Transverse colon (tissue), 4 donors: ENCODE measurements around the gene JDP2. TPM values are rescaled to one million over a fixed set of nuclear protein-coding genes. Genes with fewer than 3 reads are reported as not detected.

ENCODE experiments used
- DNase-seq: peaks from one replicate; pipeline ENCODE4 v3.0.0-alpha.2; 2019
- H3K27ac ChIP-seq, 4 donors: fragments of 200-600 bp; sonication (generic); 2 replicates each; pipeline ENCODE4 v1.5.1; 2016 to 2018; ENCODE audit warnings: inconsistent platforms in 4 of 4
- H3K27me3 ChIP-seq: fragments of 200-600 bp; sonication (generic); 2 replicates; pipeline ENCODE4 v1.5.1; 2017; ENCODE audit warnings: inconsistent platforms
- H3K36me3 ChIP-seq, 4 donors: fragments of 200-600 bp; sonication (generic); 2 replicates each; pipeline ENCODE4 v1.5.1; 2017 to 2019; ENCODE audit warnings: inconsistent platforms in 4 of 4
- H3K4me1 ChIP-seq, 4 donors: fragments of 200-600 bp; sonication (generic); 2 replicates each; pipeline ENCODE4 v1.5.1; 2017 to 2020; ENCODE audit warnings: inconsistent platforms in 4 of 4
- H3K4me3 ChIP-seq, 4 donors: fragments of 200-600 bp; sonication (generic); 1 replicate in 1 of 4; 2 replicates in 3 of 4; pipeline versions ENCODE4 v1.5.1 to v1.6.1; 2017 to 2019; ENCODE audit warnings: inconsistent platforms in 4 of 4
- H3K9me3 ChIP-seq, 2 donors: fragments of 200-600 bp; sonication (generic); 2 replicates each; pipeline ENCODE4 v1.5.1; 2017 to 2019; ENCODE audit warnings: inconsistent platforms in 2 of 2
- EP300 ChIP-seq: sonication (generic); formaldehyde crosslinking; IDR thresholded peaks from one replicate; pipeline ENCODE4 v1.6.1; 2017; ENCODE audit warnings: antibody characterized with exemption, low read depth
- POLR2A ChIP-seq: fragments of 450-650 bp; IDR thresholded peaks from one replicate; pipeline ENCODE4 v1.6.1; 2016; ENCODE audit warnings: antibody characterized with exemption, mild to moderate bottlenecking, moderate library complexity
- POLR2AphosphoS5 ChIP-seq, 3 donors: sonication (generic); formaldehyde crosslinking; IDR thresholded peaks; one replicate each; pipeline ENCODE4 v1.6.1; 2016; ENCODE audit warnings: antibody characterized with exemption in 3 of 3
- WGBS, 2 donors: methylation state at CpG; one replicate each; pipeline ENCODE4 v1.1.5; 2018; ENCODE audit warnings: low coverage in 1 of 2; 5-methylcytosine and 5-hydroxymethylcytosine counted together
- in situ Hi-C, 4 donors: fragments of 200-750 bp; cut with MboI; loops; one replicate each; pipeline versions ENCODE4 v1.15.0 to v1.15.1; 2017; ENCODE audit warnings: low sequenced_read_pairs in 3 of 4, low pct_ligation_motif_present in 1 of 4, low pct_unique_long_range_greater_than_20kb in 1 of 4
- intact Hi-C: fragments of 100-400 bp; cut with DNase I; formaldehyde crosslinking; loops from one replicate; pipeline ENCODE4 v1.15.1; 2023; ENCODE audit warnings: low total_unique reads
- total RNA-seq, 4 donors: library from RNA; depleted of rRNA; stranded (reverse); fragments of >200 nt; gene quantifications; one replicate each; pipeline ENCODE4 v1.1.0, GENCODE V29; 2016
- TF ChIP-seq, protein P1 (sequence below), 5 experiments: fragments of 200-600 bp in 3 of 5; fragments of 450-650 bp in 2 of 5; sonication (generic) in 3 of 5; IDR thresholded peaks; 1 replicate in 2 of 5; 2 replicates in 3 of 5; pipeline ENCODE4 v1.5.1; 2016 to 2017; ENCODE audit warnings: antibody characterized with exemption in 5 of 5, inconsistent platforms in 3 of 5, mild to moderate bottlenecking in 2 of 5, moderate library complexity in 1 of 5

The JDP2 gene
- total RNA-seq, 4 donors from 2014 or later: 49.2 to 108 (median 57.8) TPM

- no peak for DNase-seq
- WGBS, 2 donors: 55% methylated on average over 4 of the region's 4 CpGs; no CpG with 5 or more reads in 1 of the 2 donors
Observed at GRCh38 chr14:75518625-75519024, 90.8 kb downstream of the JDP2 start.

DNA sequence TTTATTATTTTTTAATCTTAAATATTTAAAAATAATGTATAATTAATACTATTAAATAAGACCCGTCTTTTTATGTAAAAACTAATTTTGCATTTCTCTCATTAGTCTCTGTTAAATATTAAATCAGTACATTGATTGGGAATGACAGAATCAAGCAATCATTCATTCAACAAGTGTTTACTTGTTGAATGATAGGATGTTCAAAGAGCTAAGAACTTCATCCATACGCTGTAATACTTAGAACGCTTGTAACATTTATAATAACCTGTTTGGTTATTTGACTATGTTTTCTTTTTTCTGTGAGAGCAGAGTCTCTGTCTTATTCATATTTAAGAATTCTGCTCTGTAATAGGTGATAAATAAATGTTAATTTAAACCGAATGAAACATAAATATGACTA lies 91.6 kb downstream of the JDP2 start:
- in situ Hi-C loops: no loop called here
- no peak for DNase-seq
- intact Hi-C loops: no loop called here
- peaks cover 6% of the 10 kb centered on the region for H3K27me3 ChIP-seq
- no peaks in the 10 kb centered on the region for H3K9me3 ChIP-seq
- H3K4me1 ChIP-seq: peaks cover 0 to 24% (median 3%) of the 10 kb centered on the region in 4 donors
- no peaks in the 10 kb centered on the region for H3K36me3 ChIP-seq
- TF ChIP-seq, protein P1, sequence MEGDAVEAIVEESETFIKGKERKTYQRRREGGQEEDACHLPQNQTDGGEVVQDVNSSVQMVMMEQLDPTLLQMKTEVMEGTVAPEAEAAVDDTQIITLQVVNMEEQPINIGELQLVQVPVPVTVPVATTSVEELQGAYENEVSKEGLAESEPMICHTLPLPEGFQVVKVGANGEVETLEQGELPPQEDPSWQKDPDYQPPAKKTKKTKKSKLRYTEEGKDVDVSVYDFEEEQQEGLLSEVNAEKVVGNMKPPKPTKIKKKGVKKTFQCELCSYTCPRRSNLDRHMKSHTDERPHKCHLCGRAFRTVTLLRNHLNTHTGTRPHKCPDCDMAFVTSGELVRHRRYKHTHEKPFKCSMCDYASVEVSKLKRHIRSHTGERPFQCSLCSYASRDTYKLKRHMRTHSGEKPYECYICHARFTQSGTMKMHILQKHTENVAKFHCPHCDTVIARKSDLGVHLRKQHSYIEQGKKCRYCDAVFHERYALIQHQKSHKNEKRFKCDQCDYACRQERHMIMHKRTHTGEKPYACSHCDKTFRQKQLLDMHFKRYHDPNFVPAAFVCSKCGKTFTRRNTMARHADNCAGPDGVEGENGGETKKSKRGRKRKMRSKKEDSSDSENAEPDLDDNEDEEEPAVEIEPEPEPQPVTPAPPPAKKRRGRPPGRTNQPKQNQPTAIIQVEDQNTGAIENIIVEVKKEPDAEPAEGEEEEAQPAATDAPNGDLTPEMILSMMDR (IDR thresholded peaks at IDR 0.05): no peak
- TF ChIP-seq POLR2AphosphoS5 (IDR thresholded peaks at IDR 0.05) (no peak), EP300 (no peak), POLR2A (no peak)
- no peak overlapping the region for H3K27ac ChIP-seq
- H3K4me3 ChIP-seq: no peak overlapping the region
- WGBS, 2 donors: 89 to 90% methylated on average over 4 of the region's 4 CpGs

More at GRCh38 chr14:75518625-75519024, 90.8 kb downstream of the JDP2 start:
- in situ Hi-C loops: no loop called here
- peaks cover 0 to 24% (median 4%) of the 10 kb centered on the region in 4 donors for H3K4me1 ChIP-seq
- intact Hi-C loops: no loop called here
- peaks cover 6% of the 10 kb centered on the region for H3K27me3 ChIP-seq
- no peaks in the 10 kb centered on the region for H3K9me3 ChIP-seq
- TF ChIP-seq POLR2AphosphoS5 (IDR thresholded peaks at IDR 0.05): no peak
- TF ChIP-seq, protein P1 (IDR thresholded peaks at IDR 0.05): peak in 3 of 5 experiments; percentile 11 to 32 (median 25)
- no peak overlapping the region for H3K27ac ChIP-seq
- no peaks in the 10 kb centered on the region for H3K36me3 ChIP-seq
- no peak overlapping the region for H3K4me3 ChIP-seq

DNA sequence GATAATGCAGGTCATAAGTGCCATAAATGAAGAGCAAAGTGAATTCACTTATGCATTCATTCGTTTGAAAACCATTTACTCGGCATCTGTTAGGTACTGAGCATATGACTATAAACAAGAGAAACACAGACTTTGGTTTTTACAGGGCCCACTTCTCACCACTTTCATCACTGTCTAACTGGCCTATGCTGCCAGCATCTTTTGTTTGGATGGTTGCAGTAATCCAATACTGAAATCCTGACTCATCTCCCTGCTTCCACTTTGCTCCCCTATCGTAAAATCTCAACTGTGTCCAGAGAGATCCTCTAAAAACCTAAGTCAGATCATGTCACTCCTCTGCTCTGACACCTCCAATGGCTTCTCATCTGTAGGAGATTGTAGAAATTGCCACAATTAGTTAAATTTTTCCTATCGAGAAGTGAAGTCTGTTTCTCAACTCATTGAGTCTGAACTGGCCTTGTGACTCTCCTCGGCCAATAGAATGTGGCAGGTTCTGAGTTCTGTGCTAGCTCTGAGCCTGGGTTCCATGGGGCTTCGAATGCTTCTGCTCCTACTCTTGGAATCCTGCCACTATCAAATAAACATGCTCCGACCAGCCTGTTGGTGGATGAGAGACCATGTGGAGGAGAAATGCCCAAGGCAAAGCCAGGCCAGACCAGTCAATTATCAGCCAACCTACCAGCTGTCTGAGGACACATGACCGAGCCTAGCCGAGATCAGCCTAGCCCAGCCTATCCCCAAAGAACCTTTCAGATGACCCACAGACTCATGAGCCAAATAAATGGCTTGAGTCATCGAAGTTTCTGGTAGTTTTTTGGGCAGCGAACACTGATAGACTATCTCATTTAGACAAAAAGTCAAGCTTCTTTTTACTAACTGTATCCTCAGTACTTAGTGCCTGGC lies 92.3 kb downstream of the JDP2 start:
- in situ Hi-C loops: no loop called here
- Histone ChIP-seq H3K36me3 (no peaks in the 10 kb centered on the region), H3K9me3 (no peaks in the 10 kb centered on the region), H3K4me1 (peaks cover 0 to 19% (median 1%) of the 10 kb centered on the region in 4 donors), H3K27me3 (peaks cover 6% of the 10 kb centered on the region), H3K27ac (no peak overlapping the region), H3K4me3 (no peak overlapping the region)
- TF ChIP-seq, protein P1 (IDR thresholded peaks at IDR 0.05): no peak
- TF ChIP-seq POLR2AphosphoS5 (IDR thresholded peaks at IDR 0.05): no peak
- no peak for TF ChIP-seq POLR2A
- TF ChIP-seq EP300: no peak
- DNase-seq: no peak
- WGBS, 2 donors: 56 to 75% methylated on average over 4 to 11 of the region's 11 CpGs
- intact Hi-C loops: no loop called here

DNA sequence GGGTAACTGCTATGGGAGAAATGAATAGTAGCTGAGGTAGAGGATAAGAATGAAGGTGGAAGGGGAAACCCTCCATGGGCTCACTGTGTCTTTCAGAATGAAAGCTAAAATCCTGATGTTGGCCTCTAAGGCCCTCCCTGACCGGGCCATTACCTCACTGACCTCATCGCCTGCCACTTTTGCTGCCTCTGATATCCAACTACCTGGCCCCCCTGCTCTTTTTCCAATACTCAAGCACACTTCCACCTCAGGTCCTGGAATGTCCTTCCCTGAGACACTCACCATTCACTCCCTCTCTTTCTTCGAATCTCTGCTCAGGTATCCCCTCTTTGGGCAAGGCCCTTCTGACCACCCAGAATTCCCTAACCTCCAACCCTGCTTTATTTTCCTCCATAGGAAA lies 93.0 kb downstream of the JDP2 start:
- intact Hi-C loops: no loop called here
- WGBS, 2 donors: 83 to 86% methylated on average over 1 to 3 of the region's 3 CpGs
- Histone ChIP-seq H3K27ac (no peak overlapping the region), H3K4me1 (peaks cover 0 to 13% (median 0%) of the 10 kb centered on the region in 4 donors), H3K27me3 (peaks cover 6% of the 10 kb centered on the region), H3K9me3 (no peaks in the 10 kb centered on the region), H3K36me3 (no peaks in the 10 kb centered on the region), H3K4me3 (no peak overlapping the region)
- in situ Hi-C loops: no loop called here
- no peak for TF ChIP-seq POLR2AphosphoS5 (IDR thresholded peaks at IDR 0.05)
- TF ChIP-seq POLR2A: no peak
- TF ChIP-seq, protein P1 (IDR thresholded peaks at IDR 0.05): no peak
- no peak for TF ChIP-seq EP300
- no peak for DNase-seq
